ENCODE measurements around the gene RALGPS2. TPM values are rescaled to one million over a fixed set of nuclear protein-coding genes. Genes with fewer than 3 reads are reported as not detected.
"Not testable (repeated sequence)": the region's sequence is repeated elsewhere in the genome, so short reads cannot be mapped to it uniquely, and the experiment has no call there.

Gene RALGPS2
- total and polyA plus RNA-seq, 5 donors from 2014 or later: 1.6 to 4.7 (median 3.5) TPM

DNA sequence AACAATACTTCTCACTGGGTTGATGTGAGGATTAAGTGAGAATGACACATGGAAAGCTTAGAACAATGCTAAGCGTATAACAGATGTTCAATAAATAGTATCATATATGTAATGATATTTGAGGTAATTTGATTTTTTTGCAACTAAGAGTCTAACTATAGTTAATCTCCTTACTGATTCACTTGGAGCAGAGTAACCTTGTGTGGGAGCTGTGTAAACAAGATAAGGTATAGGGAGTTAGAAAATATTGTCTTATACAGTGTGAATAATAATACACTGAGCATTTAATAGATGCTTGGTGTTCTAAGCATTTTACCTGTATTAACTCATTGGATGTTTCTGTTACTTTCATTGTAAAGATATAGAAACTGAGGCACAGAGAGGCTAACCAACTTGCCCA is 15.9 kb downstream of the RALGPS2 start:
- H3K27me3 Mint-ChIP-seq: no peaks in the 10 kb centered on the region
- no peaks in the 10 kb centered on the region for H3K36me3 ChIP-seq (ENCODE audit: control insufficient read depth, insufficient read depth, low read length)
- H3K36me3 Mint-ChIP-seq: peaks cover 7% of the 10 kb centered on the region

GRCh38 chr1:178743801-178744200 is 18.8 kb downstream of the RALGPS2 start:
- H3K4me3 Mint-ChIP-seq: no peak overlapping the region
- no peak overlapping the region for H3K27ac Mint-ChIP-seq
- H3K36me3 Mint-ChIP-seq: peaks cover 7% of the 10 kb centered on the region
- no peak for DNase-seq
- no peak overlapping the region for H3K4me3 ChIP-seq (ENCODE audit: low read depth, low read length)
- ATAC-seq (ENCODE audit: low read depth in 2 of 2): no peak
- no peak overlapping the region for H3K27ac ChIP-seq (ENCODE audit: insufficient read depth, low read length, poor library complexity, severe bottlenecking)
- H3K27me3 Mint-ChIP-seq: no peaks in the 10 kb centered on the region
- H3K4me1 Mint-ChIP-seq: no peaks in the 10 kb centered on the region
- H3K4me1 ChIP-seq (ENCODE audit: control insufficient read depth, insufficient read depth, low read length, poor library complexity, severe bottlenecking): no peaks in the 10 kb centered on the region
- H3K9me3 ChIP-seq (ENCODE audit: control insufficient read depth in 2 of 2, low read length in 2 of 2): no peaks in the 10 kb centered on the region
- H3K36me3 ChIP-seq (ENCODE audit: control insufficient read depth, insufficient read depth, low read length): no peaks in the 10 kb centered on the region
- H3K27me3 ChIP-seq (ENCODE audit: control insufficient read depth, insufficient read depth, low read length): no peaks in the 10 kb centered on the region
- peaks cover 0 to 8% (median 0%) of the 10 kb centered on the region in 7 donors for H3K9me3 Mint-ChIP-seq

More for the DNA sequence above, 15.9 kb downstream of the RALGPS2 start:
- Histone ChIP-seq H3K27me3 (ENCODE audit: control insufficient read depth, insufficient read depth, low read length) (no peaks in the 10 kb centered on the region), H3K27ac (ENCODE audit: insufficient read depth, low read length, poor library complexity, severe bottlenecking) (no peak overlapping the region), H3K4me1 (ENCODE audit: control insufficient read depth, insufficient read depth, low read length, poor library complexity, severe bottlenecking) (no peaks in the 10 kb centered on the region), H3K4me3 (ENCODE audit: low read depth, low read length) (no peak overlapping the region), H3K9me3 (ENCODE audit: control insufficient read depth in 2 of 2, low read length in 2 of 2) (no peaks in the 10 kb centered on the region)
- peak overlapping the region in 1 of 3 donors; percentile 39 for H3K27ac Mint-ChIP-seq
- ATAC-seq (ENCODE audit: low read depth in 2 of 2) (no peak), DNase-seq (no peak)
- no peak overlapping the region for H3K4me3 Mint-ChIP-seq
- H3K9me3 Mint-ChIP-seq: peaks cover 0 to 8% (median 0%) of the 10 kb centered on the region in 7 donors
- H3K4me1 Mint-ChIP-seq: peaks cover 0 to 2% (median 0%) of the 10 kb centered on the region in 4 donors

DNA sequence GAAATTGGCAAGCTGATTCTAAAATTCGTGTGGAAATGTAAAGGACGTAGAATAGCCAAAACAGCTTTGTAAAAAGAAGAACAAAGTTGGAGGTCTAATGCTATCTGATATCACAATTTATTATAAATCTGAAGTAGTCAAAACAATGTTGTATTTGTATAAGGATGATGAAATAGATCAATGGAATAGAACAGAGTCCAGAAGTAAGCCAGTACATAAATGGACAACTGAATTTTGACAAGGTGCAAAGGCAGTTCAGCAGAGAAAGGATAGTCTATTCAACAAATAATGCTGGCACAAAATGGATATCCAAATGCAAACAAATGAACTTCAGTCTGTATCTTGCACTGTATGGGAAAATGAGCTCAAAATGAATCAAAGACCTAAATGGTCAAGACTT is 20.2 kb downstream of the RALGPS2 start:
- Histone ChIP-seq H3K27ac (ENCODE audit: insufficient read depth, low read length, poor library complexity, severe bottlenecking) (no peak overlapping the region), H3K27me3 (ENCODE audit: control insufficient read depth, insufficient read depth, low read length) (no peaks in the 10 kb centered on the region), H3K36me3 (ENCODE audit: control insufficient read depth, insufficient read depth, low read length) (no peaks in the 10 kb centered on the region), H3K4me1 (ENCODE audit: control insufficient read depth, insufficient read depth, low read length, poor library complexity, severe bottlenecking) (no peaks in the 10 kb centered on the region), H3K9me3 (ENCODE audit: control insufficient read depth in 2 of 2, low read length in 2 of 2) (no peaks in the 10 kb centered on the region), H3K4me3 (ENCODE audit: low read depth, low read length) (no peak overlapping the region)
- Mint-ChIP-seq H3K27me3 (no peaks in the 10 kb centered on the region), H3K9me3 (peaks cover 0 to 4% (median 0%) of the 10 kb centered on the region in 7 donors), H3K36me3 (peaks cover 4% of the 10 kb centered on the region), H3K4me3 (no peak overlapping the region), H3K27ac (no peak overlapping the region), H3K4me1 (no peaks in the 10 kb centered on the region)
- no peak for ATAC-seq (ENCODE audit: low read depth in 2 of 2)
- DNase-seq: no peak

DNA sequence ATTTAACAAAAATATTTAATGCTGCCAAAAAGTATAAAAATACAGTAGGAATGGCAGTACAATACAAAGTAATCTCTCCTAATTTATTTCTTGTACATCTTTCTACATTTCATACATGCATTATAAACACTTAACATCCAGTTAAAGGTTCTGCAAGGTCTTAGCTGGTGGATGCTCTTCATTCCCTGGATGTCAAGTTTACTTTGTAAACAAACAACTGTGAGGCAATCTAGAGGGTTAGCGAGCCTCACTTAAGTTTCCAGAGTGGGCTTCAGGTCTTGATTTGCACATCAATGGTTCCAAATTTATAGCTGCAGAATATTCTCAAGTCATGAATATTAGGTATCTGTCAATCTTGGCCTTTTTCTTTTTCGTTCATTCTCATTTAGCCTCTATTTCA is 21.3 kb downstream of the RALGPS2 start:
- ATAC-seq (ENCODE audit: low read depth in 2 of 2) (no peak), DNase-seq (no peak)
- Mint-ChIP-seq H3K9me3 (peaks cover 0 to 4% (median 0%) of the 10 kb centered on the region in 7 donors), H3K36me3 (peaks cover 3% of the 10 kb centered on the region), H3K27me3 (no peaks in the 10 kb centered on the region), H3K27ac (no peak overlapping the region), H3K4me3 (no peak overlapping the region), H3K4me1 (no peaks in the 10 kb centered on the region)
- Histone ChIP-seq H3K4me3 (ENCODE audit: low read depth, low read length) (no peak overlapping the region), H3K4me1 (ENCODE audit: control insufficient read depth, insufficient read depth, low read length, poor library complexity, severe bottlenecking) (no peaks in the 10 kb centered on the region), H3K27ac (ENCODE audit: insufficient read depth, low read length, poor library complexity, severe bottlenecking) (no peak overlapping the region), H3K27me3 (ENCODE audit: control insufficient read depth, insufficient read depth, low read length) (no peaks in the 10 kb centered on the region), H3K36me3 (ENCODE audit: control insufficient read depth, insufficient read depth, low read length) (no peaks in the 10 kb centered on the region), H3K9me3 (ENCODE audit: control insufficient read depth in 2 of 2, low read length in 2 of 2) (no peaks in the 10 kb centered on the region)

GRCh38 chr1:178747361-178747760 is 22.3 kb downstream of the RALGPS2 start:
- H3K27ac ChIP-seq (ENCODE audit: insufficient read depth, low read length, poor library complexity, severe bottlenecking); H3K36me3 Mint-ChIP-seq; H3K27me3 ChIP-seq (ENCODE audit: control insufficient read depth, insufficient read depth, low read length); H3K36me3 ChIP-seq (ENCODE audit: control insufficient read depth, insufficient read depth, low read length); DNase-seq; H3K9me3 Mint-ChIP-seq; H3K9me3 ChIP-seq (ENCODE audit: control insufficient read depth in 2 of 2, low read length in 2 of 2); H3K27ac Mint-ChIP-seq; H3K4me3 ChIP-seq (ENCODE audit: low read depth, low read length); H3K27me3 Mint-ChIP-seq; ATAC-seq (ENCODE audit: low read depth in 2 of 2); H3K4me1 Mint-ChIP-seq; H3K4me3 Mint-ChIP-seq; H3K4me1 ChIP-seq (ENCODE audit: control insufficient read depth, insufficient read depth, low read length, poor library complexity, severe bottlenecking): not testable (repeated sequence)

GRCh38 chr1:178749581-178750166 is 24.6 kb downstream of the RALGPS2 start:
- Histone ChIP-seq H3K27ac (ENCODE audit: insufficient read depth, low read length, poor library complexity, severe bottlenecking) (no peak overlapping the region), H3K4me1 (ENCODE audit: control insufficient read depth, insufficient read depth, low read length, poor library complexity, severe bottlenecking) (no peaks in the 10 kb centered on the region), H3K9me3 (ENCODE audit: control insufficient read depth in 2 of 2, low read length in 2 of 2) (peaks cover 0 to 2% of the 10 kb centered on the region in 2 experiments), H3K36me3 (ENCODE audit: control insufficient read depth, insufficient read depth, low read length) (no peaks in the 10 kb centered on the region), H3K4me3 (ENCODE audit: low read depth, low read length) (no peak overlapping the region), H3K27me3 (ENCODE audit: control insufficient read depth, insufficient read depth, low read length) (no peaks in the 10 kb centered on the region)
- Mint-ChIP-seq H3K4me3 (no peak overlapping the region), H3K4me1 (no peaks in the 10 kb centered on the region), H3K9me3 (peaks cover 0 to 7% (median 0%) of the 10 kb centered on the region in 7 donors), H3K27ac (no peak overlapping the region), H3K27me3 (no peaks in the 10 kb centered on the region), H3K36me3 (no peaks in the 10 kb centered on the region)
- DNase-seq (no peak), ATAC-seq (ENCODE audit: low read depth in 2 of 2) (no peak)

DNA sequence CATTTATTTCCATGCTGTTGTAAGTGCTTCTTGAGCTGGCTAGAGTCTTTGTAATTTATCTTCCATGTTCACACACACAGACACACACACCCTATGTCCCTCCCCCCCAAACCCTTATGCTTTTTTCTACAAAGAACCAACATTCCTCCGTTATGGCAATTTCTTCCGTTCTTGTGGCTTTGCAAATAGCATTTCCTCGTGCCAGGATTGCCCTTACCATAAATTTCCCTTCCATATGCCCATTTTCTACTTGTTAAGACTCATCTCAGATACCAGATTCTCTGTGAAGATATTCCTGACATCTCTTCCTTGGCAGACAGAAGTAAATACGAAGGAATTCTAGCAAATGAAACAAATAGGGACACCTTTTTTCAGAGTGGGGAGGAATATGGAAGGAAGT is 26.0 kb downstream of the RALGPS2 start:
- DNase-seq (no peak), ATAC-seq (ENCODE audit: low read depth in 2 of 2) (no peak)
- no peak overlapping the region for H3K27ac ChIP-seq (ENCODE audit: insufficient read depth, low read length, poor library complexity, severe bottlenecking)
- Mint-ChIP-seq H3K27me3 (no peaks in the 10 kb centered on the region), H3K36me3 (no peaks in the 10 kb centered on the region), H3K9me3 (peaks cover 0 to 14% (median 5%) of the 10 kb centered on the region in 7 donors), H3K4me3 (no peak overlapping the region), H3K27ac (no peak overlapping the region), H3K4me1 (no peaks in the 10 kb centered on the region)
- H3K36me3 ChIP-seq (ENCODE audit: control insufficient read depth, insufficient read depth, low read length): no peaks in the 10 kb centered on the region
- H3K4me1 ChIP-seq (ENCODE audit: control insufficient read depth, insufficient read depth, low read length, poor library complexity, severe bottlenecking): no peaks in the 10 kb centered on the region
- H3K27me3 ChIP-seq (ENCODE audit: control insufficient read depth, insufficient read depth, low read length): no peaks in the 10 kb centered on the region
- H3K9me3 ChIP-seq (ENCODE audit: control insufficient read depth in 2 of 2, low read length in 2 of 2): peaks cover 0 to 2% of the 10 kb centered on the region in 2 experiments
- H3K4me3 ChIP-seq (ENCODE audit: low read depth, low read length): no peak overlapping the region

GRCh38 chr1:178752891-178753290 is 27.8 kb downstream of the RALGPS2 start:
- no peak for DNase-seq
- no peak overlapping the region for H3K4me3 Mint-ChIP-seq
- H3K4me1 Mint-ChIP-seq: no peaks in the 10 kb centered on the region
- H3K4me1 ChIP-seq (ENCODE audit: control insufficient read depth, insufficient read depth, low read length, poor library complexity, severe bottlenecking): no peaks in the 10 kb centered on the region
- peaks cover 2 to 28% (median 7%) of the 10 kb centered on the region in 7 donors for H3K9me3 Mint-ChIP-seq
- H3K36me3 ChIP-seq (ENCODE audit: control insufficient read depth, insufficient read depth, low read length): no peaks in the 10 kb centered on the region
- H3K9me3 ChIP-seq (ENCODE audit: control insufficient read depth in 2 of 2, low read length in 2 of 2): peaks cover 0 to 4% of the 10 kb centered on the region in 2 experiments
- ATAC-seq (ENCODE audit: low read depth in 2 of 2): no peak
- no peak overlapping the region for H3K27ac Mint-ChIP-seq
- H3K4me3 ChIP-seq (ENCODE audit: low read depth, low read length): no peak overlapping the region
- H3K27me3 ChIP-seq (ENCODE audit: control insufficient read depth, insufficient read depth, low read length): no peaks in the 10 kb centered on the region
- no peaks in the 10 kb centered on the region for H3K36me3 Mint-ChIP-seq
- H3K27me3 Mint-ChIP-seq: no peaks in the 10 kb centered on the region
- no peak overlapping the region for H3K27ac ChIP-seq (ENCODE audit: insufficient read depth, low read length, poor library complexity, severe bottlenecking)
